HG03439 (cell line): ENCODE data around the gene ETV3.
"Not testable (repeated sequence)": the region's sequence is repeated elsewhere in the genome, so short reads cannot be mapped to it uniquely, and the experiment has no call there.

Experiments
- ATAC-seq: cut with Tn5 transposase; IDR thresholded peaks from one replicate; pipeline ENCODE4 v1.9.1; 2021; ENCODE audit warnings: mild to moderate bottlenecking, moderate library complexity; ENCODE audit not compliant: unreplicated experiment

The ETV3 gene

GRCh38 chr1:157113631-157114030 is 24.6 kb downstream of the ETV3 start:
- no peak for ATAC-seq

- ATAC-seq, result no peak
Observed at GRCh38 chr1:157113106-157113505, 25.1 kb downstream of the ETV3 start.

GRCh38 chr1:157112186-157112867 is 25.9 kb downstream of the ETV3 start:
- ATAC-seq, result no peak

- ATAC-seq, result no peak
Observed at GRCh38 chr1:157111396-157112165, 26.6 kb downstream of the ETV3 start.

- no peak for ATAC-seq
Observed at GRCh38 chr1:157110686-157111085, 27.5 kb downstream of the ETV3 start.

- ATAC-seq, result no peak
Observed at GRCh38 chr1:157110003-157110402, 28.2 kb downstream of the ETV3 start.

- ATAC-seq, result no peak
Observed at GRCh38 chr1:157108448-157108847, 29.7 kb downstream of the ETV3 start.

GRCh38 chr1:157107702-157108101 is 30.5 kb downstream of the ETV3 start:
- no peak for ATAC-seq

GRCh38 chr1:157106813-157107189 is 31.4 kb downstream of the ETV3 start:
- ATAC-seq, result no peak

- peak; percentile 78 for ATAC-seq
Observed at GRCh38 chr1:157105988-157106812, 32.0 kb downstream of the ETV3 start.

- ATAC-seq, result no peak
Observed at GRCh38 chr1:157105298-157105987, 32.8 kb downstream of the ETV3 start.

- no peak for ATAC-seq
Observed at GRCh38 chr1:157104598-157105293, 33.4 kb downstream of the ETV3 start.

- no peak for ATAC-seq
Observed at GRCh38 chr1:157103268-157103667, 34.9 kb downstream of the ETV3 start.

- no peak for ATAC-seq
Observed at GRCh38 chr1:157101149-157101548, 37.0 kb downstream of the ETV3 start.

GRCh38 chr1:157099633-157100009 is 38.6 kb downstream of the ETV3 start, which contains the start of gene ETV3L:
TSS of gene ETV3L (minus strand) at chr1:157099808. CDS start at chr1:157099523, 285 bp downstream.
- no peak for ATAC-seq

- not testable (repeated sequence) for ATAC-seq
Observed at GRCh38 chr1:157098987-157099632, 39.1 kb downstream of the ETV3 start.

GRCh38 chr1:157098519-157098918 is 39.7 kb downstream of the ETV3 start:
- no peak for ATAC-seq

GRCh38 chr1:157097692-157098091 is 40.5 kb downstream of the ETV3 start:
- ATAC-seq, result no peak

- ATAC-seq, result no peak
Observed at GRCh38 chr1:157096881-157097280, 41.3 kb downstream of the ETV3 start.

- no peak for ATAC-seq
Observed at GRCh38 chr1:157095551-157095950, 42.6 kb downstream of the ETV3 start.
